Sigmoid colon (tissue), 7 donors: ENCODE results near the gene NMD3. TPM values are rescaled to one million over a fixed set of nuclear protein-coding genes. Genes with fewer than 3 reads are reported as not detected.

Source experiments
- DNase-seq: peaks from one replicate; pipeline ENCODE4 v3.0.0-alpha.2; 2019
- H3K27ac ChIP-seq, 4 donors: fragments of 200-600 bp; sonication (generic); one replicate each; pipeline ENCODE4 v1.5.1; 2016 to 2019; ENCODE audit warnings: mild to moderate bottlenecking in 1 of 4
- H3K27me3 ChIP-seq, 3 donors: fragments of 200-600 bp; sonication (generic); one replicate each; pipeline ENCODE4 v1.5.1; 2019; ENCODE audit warnings: mild to moderate bottlenecking in 1 of 3
- H3K36me3 ChIP-seq, 4 donors: fragments of 200-600 bp; sonication (generic); one replicate each; pipeline ENCODE4 v1.5.1; 2016 to 2019
- H3K4me1 ChIP-seq, 4 donors: fragments of 200-600 bp; sonication (generic); one replicate each; pipeline ENCODE4 v1.5.1; 2017 to 2019
- H3K4me3 ChIP-seq, 4 donors: fragments of 200-600 bp; sonication (generic); one replicate each; pipeline ENCODE4 v1.5.1; 2017 to 2019; ENCODE audit warnings: mild to moderate bottlenecking in 2 of 4, moderate library complexity in 1 of 4
- H3K9me3 ChIP-seq, 4 donors: fragments of 200-600 bp in 3 of 4; sonication (generic) in 3 of 4; one replicate each; pipeline versions ENCODE4 v1.5.1 to v1.6.1; 2013 to 2019
- CTCF ChIP-seq, 4 experiments: fragments of 450-650 bp in 3 of 4; fragments of 200-600 bp in 1 of 4; IDR thresholded peaks; one replicate each; pipeline ENCODE4 v1.5.1; 2016 to 2019; ENCODE audit warnings: antibody characterized with exemption in 4 of 4, mild to moderate bottlenecking in 3 of 4, moderate library complexity in 2 of 4
- EP300 ChIP-seq, 4 donors: sonication (generic); formaldehyde crosslinking; IDR thresholded peaks; one replicate each; pipeline ENCODE4 v1.6.1; 2017; ENCODE audit warnings: antibody characterized with exemption in 4 of 4
- POLR2A ChIP-seq, 2 donors: fragments of 450-650 bp; IDR thresholded peaks; one replicate each; pipeline ENCODE4 v1.6.1; 2016; ENCODE audit warnings: antibody characterized with exemption in 2 of 2, mild to moderate bottlenecking in 2 of 2, moderate library complexity in 2 of 2
- POLR2AphosphoS5 ChIP-seq, 4 donors: sonication (generic); formaldehyde crosslinking; IDR thresholded peaks; one replicate each; pipeline ENCODE4 v1.6.1; 2017; ENCODE audit warnings: antibody characterized with exemption in 4 of 4
- WGBS, 2 donors: extraction: QIAGEN DNeasy Blood & Tissue Kit; methylation state at CpG; one replicate each; pipeline ENCODE4 v1.1.7; 2013; 5-methylcytosine and 5-hydroxymethylcytosine counted together
- intact Hi-C: fragments of 100-400 bp; cut with DNase I; formaldehyde crosslinking; loops from one replicate; pipeline ENCODE4 v1.15.1; 2023
- polyA plus RNA-seq, 3 donors: library from polyadenylated mRNA; stranded (reverse); fragments of 200-250 nt; gene quantifications; one replicate each; pipeline ENCODE4 v1.2.3, GENCODE V29; 2013
- total RNA-seq, 4 donors: library from RNA; depleted of rRNA; stranded (reverse); fragments of >200 nt; gene quantifications; one replicate each; pipeline ENCODE4 v1.1.0, GENCODE V29; 2016
- donor health status: healthy with polysubstance abuse.
- donor health status: Bipolar disorder and iron deficiency.
- donor health status: healthy.

The NMD3 gene
- total and polyA plus RNA-seq, 7 donors, result 20.7 to 58.3 (median 42.4) TPM

- TF ChIP-seq EP300 (IDR thresholded peaks at IDR 0.05) (no peak), CTCF (IDR thresholded peaks at IDR 0.05) (no peak), POLR2AphosphoS5 (IDR thresholded peaks at IDR 0.05) (no peak)
- Histone ChIP-seq H3K27ac (no peak overlapping the region), H3K36me3 (peaks cover 0 to 18% (median 0%) of the 10 kb centered on the region in 4 donors), H3K9me3 (no peaks in the 10 kb centered on the region), H3K4me1 (peaks cover 0 to 2% (median 0%) of the 10 kb centered on the region in 4 donors), H3K27me3 (no peaks in the 10 kb centered on the region), H3K4me3 (no peak overlapping the region)
- 82 to 85% methylated on average over 2 of the region's 2 CpGs for WGBS, 2 donors
- DNase-seq, result no peak
- intact Hi-C loops, result no loop called here
Measured at GRCh38 chr3:161271646-161272045, 50.5 kb downstream of the NMD3 start.

- H3K27ac ChIP-seq, result no peak overlapping the region
- intact Hi-C loops, result no loop called here
- peaks cover 0 to 18% (median 0%) of the 10 kb centered on the region in 4 donors for H3K36me3 ChIP-seq
- H3K4me1 ChIP-seq, result no peaks in the 10 kb centered on the region
- WGBS, 2 donors, result 55 to 83% methylated on average over 2 of the region's 2 CpGs
- H3K27me3 ChIP-seq, result no peaks in the 10 kb centered on the region
- H3K4me3 ChIP-seq, result no peak overlapping the region
- DNase-seq, result no peak
- H3K9me3 ChIP-seq, result peaks cover 0 to under 1% (median 0%) of the 10 kb centered on the region in 4 donors
- TF ChIP-seq POLR2A (IDR thresholded peaks at IDR 0.05) (no peak), EP300 (IDR thresholded peaks at IDR 0.05) (no peak), CTCF (IDR thresholded peaks at IDR 0.05) (no peak), POLR2AphosphoS5 (IDR thresholded peaks at IDR 0.05) (no peak)
Measured at GRCh38 chr3:161272524-161272923, 51.4 kb downstream of the NMD3 start.

GRCh38 chr3:161273589-161274218 is 52.6 kb downstream of the NMD3 start:
- Histone ChIP-seq H3K9me3 (peaks cover 0 to 3% (median 0%) of the 10 kb centered on the region in 4 donors), H3K27me3 (no peaks in the 10 kb centered on the region), H3K4me1 (no peaks in the 10 kb centered on the region), H3K4me3 (no peak overlapping the region), H3K27ac (no peak overlapping the region), H3K36me3 (peaks cover 0 to 18% (median 0%) of the 10 kb centered on the region in 4 donors)
- 38 to 55% methylated on average over 3 of the region's 3 CpGs for WGBS, 2 donors
- TF ChIP-seq EP300 (IDR thresholded peaks at IDR 0.05) (no peak), POLR2A (IDR thresholded peaks at IDR 0.05) (no peak), POLR2AphosphoS5 (IDR thresholded peaks at IDR 0.05) (no peak), CTCF (IDR thresholded peaks at IDR 0.05) (peak in 3 of 4 experiments; percentile 21 to 62 (median 35))
- DNase-seq, result no peak
- intact Hi-C loops, result loop anchor here (2.0 kb wide), 1 partner anchor 149 kb away; no protein-coding TSS in a partner anchor

GRCh38 chr3:161274691-161275298 is 53.7 kb downstream of the NMD3 start:
- H3K27me3 ChIP-seq, result no peaks in the 10 kb centered on the region
- WGBS, 2 donors, result 71 to 78% methylated on average over 4 of the region's 4 CpGs
- peaks cover 0 to 15% (median 0%) of the 10 kb centered on the region in 4 donors for H3K36me3 ChIP-seq
- H3K27ac ChIP-seq, result no peak overlapping the region
- no peak overlapping the region for H3K4me3 ChIP-seq
- peaks cover 0 to 3% (median 0%) of the 10 kb centered on the region in 4 donors for H3K9me3 ChIP-seq
- TF ChIP-seq CTCF (IDR thresholded peaks at IDR 0.05) (no peak), POLR2A (IDR thresholded peaks at IDR 0.05) (no peak), EP300 (IDR thresholded peaks at IDR 0.05) (no peak), POLR2AphosphoS5 (IDR thresholded peaks at IDR 0.05) (no peak)
- intact Hi-C loops, result loop anchor here (2.0 kb wide), 1 partner anchor 148 kb away; no protein-coding TSS in a partner anchor
- no peak for DNase-seq
- H3K4me1 ChIP-seq, result no peaks in the 10 kb centered on the region
